ENCODE measurements around the gene CDX1.
"Not testable (repeated sequence)": the region's sequence is repeated elsewhere in the genome, so short reads cannot be mapped to it uniquely, and the experiment has no call there.

Gene CDX1

GRCh38 chr5:150210644-150211043 lies 44.1 kb downstream of the CDX1 start:
- no peak for DNase-seq

- DNase-seq: no peak
Observed at GRCh38 chr5:150211156-150212030, 44.8 kb downstream of the CDX1 start.

GRCh38 chr5:150213530-150213929 lies 47.0 kb downstream of the CDX1 start:
- DNase-seq: no peak

GRCh38 chr5:150214289-150214688 lies 47.7 kb downstream of the CDX1 start:
- DNase-seq: no peak

GRCh38 chr5:150215979-150216944 lies 49.7 kb downstream of the CDX1 start:
- DNase-seq: no peak

- no peak for DNase-seq
Observed at GRCh38 chr5:150217038-150217437, 50.5 kb downstream of the CDX1 start.

- DNase-seq: peak; percentile 30
Observed at GRCh38 chr5:150217873-150218692, 51.5 kb downstream of the CDX1 start.

- no peak for DNase-seq
Observed at GRCh38 chr5:150218693-150219035, 52.1 kb downstream of the CDX1 start.

GRCh38 chr5:150219142-150219541 lies 52.6 kb downstream of the CDX1 start:
- DNase-seq: no peak

GRCh38 chr5:150219861-150220260 lies 53.3 kb downstream of the CDX1 start:
- DNase-seq: no peak

GRCh38 chr5:150221471-150221870 lies 54.9 kb downstream of the CDX1 start:
- DNase-seq: no peak

GRCh38 chr5:150222906-150223305 lies 56.3 kb downstream of the CDX1 start:
- DNase-seq: no peak

GRCh38 chr5:150223474-150223873 lies 56.9 kb downstream of the CDX1 start:
- no peak for DNase-seq

GRCh38 chr5:150224483-150225027 lies 58.0 kb downstream of the CDX1 start:
- DNase-seq: no peak

- no peak for DNase-seq
Observed at GRCh38 chr5:150227036-150227435, 60.5 kb downstream of the CDX1 start.

GRCh38 chr5:150227606-150228273 lies 61.2 kb downstream of the CDX1 start:
- DNase-seq: no peak

- no peak for DNase-seq
Observed at GRCh38 chr5:150229571-150229970, 63.0 kb downstream of the CDX1 start.

- DNase-seq: no peak
Observed at GRCh38 chr5:150230842-150231241, 64.3 kb downstream of the CDX1 start.

- not testable (repeated sequence) for DNase-seq
Observed at GRCh38 chr5:150233706-150234105, 67.1 kb downstream of the CDX1 start.
